B cell (primary cell): ENCODE results near the gene NTMT1. TPM values are rescaled to one million over a fixed set of nuclear protein-coding genes. Genes with fewer than 3 reads are reported as not detected.

Experiments
- ATAC-seq: fragments of 200-7000 bp; cut with Tn5 transposase; one replicate; pipeline ENCODE4 v1.10.0; 2021; ENCODE audit warnings: low read depth, mild to moderate bottlenecking, moderate number of reproducible peaks, moderate library complexity
- CTCF ChIA-PET: fragments of 350-600 bp; sonication (Branson Sonifier 250); formaldehyde crosslinking; loops from one replicate; lab custom pipeline; 2021; ENCODE audit warnings: antibody characterized with exemption, inconsistent platforms; lab: Charles Lee
- POLR2A ChIA-PET: fragments of 350-600 bp; sonication (Branson Sonifier 250); formaldehyde crosslinking; loops from one replicate; lab custom pipeline; 2021; ENCODE audit warnings: antibody characterized with exemption; lab: Charles Lee
- DNase-seq: peaks from one replicate; pipeline ENCODE4 v3.0.0; 2013
- H2AFZ ChIP-seq: 2 replicates; pipeline ENCODE4 v1.6.1; 2012; ENCODE audit warnings: mild to moderate bottlenecking, low read depth, low read length; ENCODE audit not compliant: insufficient read depth, poor library complexity, severe bottlenecking
- H3K27ac ChIP-seq, 2 donors: 1 replicate in 1 of 2; 2 replicates in 1 of 2; pipeline ENCODE4 v1.5.1; 2012 to 2013; ENCODE audit warnings: low read length in 2 of 2, mild to moderate bottlenecking in 2 of 2, moderate library complexity in 1 of 2
- H3K27me3 ChIP-seq, 4 experiments: fragments of 200-600 bp in 1 of 4; sonication (generic) in 1 of 4; replicated peaks in 1 of 4; 1 replicate in 2 of 4; 2 replicates in 2 of 4; pipeline versions ENCODE4 v1.6.1 to v1.7.0; 2013 to 2016; ENCODE audit warnings: low read length in 3 of 4, mild to moderate bottlenecking in 2 of 4, mixed read lengths in 1 of 4, moderate library complexity in 1 of 4; ENCODE audit not compliant: insufficient read depth in 4 of 4, control insufficient read depth in 3 of 4; ENCODE audit errors: control extremely low read depth in 1 of 4
- H3K36me3 ChIP-seq, 2 experiments: replicated peaks in 1 of 2; 1 replicate in 1 of 2; 2 replicates in 1 of 2; pipeline versions ENCODE4 v1.6.1 to v1.7.1; 2013; ENCODE audit warnings: low read length in 1 of 2; ENCODE audit not compliant: insufficient read depth in 2 of 2, control insufficient read depth in 1 of 2; ENCODE audit errors: control extremely low read depth in 1 of 2, extremely low read depth in 1 of 2
- H3K4me1 ChIP-seq, 2 donors: fragments of 200-600 bp in 1 of 2; sonication (generic) in 1 of 2; 1 replicate in 1 of 2; 2 replicates in 1 of 2; pipeline versions ENCODE4 v1.5.1 to v1.6.1; 2013 to 2017; ENCODE audit warnings: low read length in 2 of 2; ENCODE audit not compliant: control insufficient read depth in 2 of 2, insufficient read depth in 2 of 2
- H3K4me2 ChIP-seq: replicated peaks from 2 replicates; pipeline ENCODE3; 2012; ENCODE audit warnings: mild to moderate bottlenecking, low read depth, low read length; ENCODE audit not compliant: poor library complexity, severe bottlenecking
- H3K4me3 ChIP-seq, 5 experiments: fragments of 200-600 bp in 1 of 5; sonication (generic) in 1 of 5; 1 replicate in 3 of 5; 2 replicates in 2 of 5; pipeline versions ENCODE4 v1.5.1 to v1.7.0; 2011 to 2016; ENCODE audit warnings: low read length in 4 of 5, mild to moderate bottlenecking in 4 of 5, low read depth in 2 of 5, control low read depth in 1 of 5, moderate library complexity in 1 of 5; ENCODE audit not compliant: insufficient read depth in 1 of 5; ENCODE audit errors: control extremely low read depth in 1 of 5, extremely low read depth in 1 of 5
- H3K79me2 ChIP-seq: fragments of 200-600 bp; sonication (generic); one replicate; pipeline ENCODE4 v1.6.0; 2016; ENCODE audit warnings: low read length; ENCODE audit not compliant: control insufficient read depth, insufficient read depth
- H3K9ac ChIP-seq: fragments of 200-600 bp; sonication (generic); 2 replicates; pipeline ENCODE4 v1.6.1; 2017; ENCODE audit warnings: mild to moderate bottlenecking, low read length, moderate library complexity
- H3K9me3 ChIP-seq, 3 donors: one replicate each; pipeline versions ENCODE4 v1.6.1 to v1.7.1; 2013; ENCODE audit warnings: low read length in 2 of 3; ENCODE audit not compliant: control insufficient read depth in 2 of 3, insufficient read depth in 1 of 3; ENCODE audit errors: control extremely low read depth in 1 of 3
- H4K20me1 ChIP-seq: 2 replicates; pipeline ENCODE4 v1.6.0; 2012; ENCODE audit warnings: mild to moderate bottlenecking, low read length; ENCODE audit not compliant: insufficient read depth, control insufficient read depth, poor library complexity, severe bottlenecking
- H3K27ac Mint-ChIP-seq: one replicate; pipeline ENCODE4 v1.8.0; 2021; ENCODE audit warnings: mixed read lengths
- H3K27me3 Mint-ChIP-seq: one replicate; pipeline ENCODE4 v1.8.0; 2021; ENCODE audit warnings: mixed read lengths
- H3K4me1 Mint-ChIP-seq: one replicate; pipeline ENCODE4 v1.8.0; 2021; ENCODE audit warnings: mixed read lengths
- H3K4me3 Mint-ChIP-seq: one replicate; pipeline ENCODE4 v1.8.0; 2021; ENCODE audit warnings: mixed read lengths
- H3K9me3 Mint-ChIP-seq: one replicate; pipeline ENCODE4 v1.8.0; 2022; ENCODE audit warnings: mixed read lengths; ENCODE audit not compliant: insufficient read depth
- EZH2 ChIP-seq: IDR thresholded peaks from 2 replicates; pipeline ENCODE4 v1.6.1; 2012; ENCODE audit warnings: borderline replicate concordance, low read depth, mild to moderate bottlenecking, moderate library complexity, low read length; ENCODE audit not compliant: insufficient read depth, poor library complexity, severe bottlenecking
- WGBS: methylation state at CpG from one replicate; pipeline ENCODE4 v1.1.5; 2013; ENCODE audit warnings: missing lambda C conversion rate; ENCODE audit not compliant: insufficient coverage; 5-methylcytosine and 5-hydroxymethylcytosine counted together
- intact Hi-C: fragments of 100-400 bp; cut with micrococcal nuclease; formaldehyde crosslinking; loops from one replicate; pipeline ENCODE4 v1.10.0; 2022
- polyA plus RNA-seq: library from polyadenylated mRNA; depleted of rRNA; stranded (reverse); fragments of >200 nt; gene quantifications from 2 replicates; pipeline ENCODE4 v1.2.3, GENCODE V29; 2012
- total RNA-seq, 2 donors: library from RNA; stranded (reverse); fragments of 120-200 nt in 1 of 2; gene quantifications; 1 replicate in 1 of 2; 2 replicates in 1 of 2; pipeline versions ENCODE4 v1.2.3 to v1.2.4, GENCODE V29; 2013 to 2022
- TF ChIP-seq, protein P1 (sequence below): fragments of 200-600 bp; IDR thresholded peaks from one replicate; pipeline ENCODE4 v1.8.0; 2022; ENCODE audit warnings: antibody characterized with exemption, mild to moderate bottlenecking

The NTMT1 gene
- total and polyA plus RNA-seq, 2 donors (not counting 1 experiment from before 2014, with no cell fraction given) = 21.8 to 35.3 TPM

DNA sequence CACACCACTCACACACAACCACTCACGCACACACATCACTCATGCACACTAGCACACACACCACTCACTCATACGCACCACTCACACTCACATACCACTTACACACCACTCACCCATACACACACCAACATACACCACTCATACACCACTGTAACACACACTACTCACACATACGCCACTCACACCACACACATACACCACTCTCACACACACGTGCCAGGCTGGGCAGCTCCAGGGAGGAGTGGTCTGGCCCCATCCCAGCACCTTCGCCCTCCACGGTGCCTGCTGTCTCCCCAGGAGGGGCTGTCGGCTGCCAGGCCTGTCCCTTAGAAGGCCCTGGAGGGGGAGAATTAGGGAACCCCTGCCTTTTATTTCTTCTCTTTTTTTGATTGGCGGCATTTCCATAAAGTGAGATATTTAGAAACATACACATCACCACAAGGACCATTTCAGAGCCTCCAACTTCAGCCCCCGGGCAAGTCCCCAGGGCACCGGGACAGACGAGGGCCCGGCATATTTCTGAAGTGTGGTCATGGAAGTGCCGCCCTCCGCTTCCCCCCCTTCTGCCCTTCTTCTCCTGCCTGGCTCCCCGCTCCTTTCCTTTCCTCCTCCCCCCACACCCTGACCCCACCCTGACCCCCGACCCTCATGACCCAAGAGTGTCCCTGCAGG is 22.3 kb downstream of the NTMT1 start:
- Histone ChIP-seq H4K20me1 (no peaks in the 10 kb centered on the region), H3K4me3 (no peak overlapping the region), H3K36me3 (no peaks in the 10 kb centered on the region), H3K4me2 (no peak overlapping the region), H3K27me3 (no peaks in the 10 kb centered on the region), H3K9ac (no peak overlapping the region), H3K4me1 (no peaks in the 10 kb centered on the region), H3K9me3 (peaks cover 0 to 5% (median 0%) of the 10 kb centered on the region in 3 donors), H3K79me2 (no peaks in the 10 kb centered on the region), H3K27ac (no peak overlapping the region), H2AFZ (no peak overlapping the region)
- Mint-ChIP-seq H3K4me3 (no peak overlapping the region), H3K9me3 (no peaks in the 10 kb centered on the region), H3K27ac (no peak overlapping the region), H3K4me1 (no peaks in the 10 kb centered on the region), H3K27me3 (peaks cover 11% of the 10 kb centered on the region)
- intact Hi-C loops = no loop called here
- DNase-seq (no peak), ATAC-seq (no peak)
- ChIA-PET CTCF (no interaction called here), POLR2A (no interaction called here)
- no peak for TF ChIP-seq EZH2
- TF ChIP-seq, protein P1, sequence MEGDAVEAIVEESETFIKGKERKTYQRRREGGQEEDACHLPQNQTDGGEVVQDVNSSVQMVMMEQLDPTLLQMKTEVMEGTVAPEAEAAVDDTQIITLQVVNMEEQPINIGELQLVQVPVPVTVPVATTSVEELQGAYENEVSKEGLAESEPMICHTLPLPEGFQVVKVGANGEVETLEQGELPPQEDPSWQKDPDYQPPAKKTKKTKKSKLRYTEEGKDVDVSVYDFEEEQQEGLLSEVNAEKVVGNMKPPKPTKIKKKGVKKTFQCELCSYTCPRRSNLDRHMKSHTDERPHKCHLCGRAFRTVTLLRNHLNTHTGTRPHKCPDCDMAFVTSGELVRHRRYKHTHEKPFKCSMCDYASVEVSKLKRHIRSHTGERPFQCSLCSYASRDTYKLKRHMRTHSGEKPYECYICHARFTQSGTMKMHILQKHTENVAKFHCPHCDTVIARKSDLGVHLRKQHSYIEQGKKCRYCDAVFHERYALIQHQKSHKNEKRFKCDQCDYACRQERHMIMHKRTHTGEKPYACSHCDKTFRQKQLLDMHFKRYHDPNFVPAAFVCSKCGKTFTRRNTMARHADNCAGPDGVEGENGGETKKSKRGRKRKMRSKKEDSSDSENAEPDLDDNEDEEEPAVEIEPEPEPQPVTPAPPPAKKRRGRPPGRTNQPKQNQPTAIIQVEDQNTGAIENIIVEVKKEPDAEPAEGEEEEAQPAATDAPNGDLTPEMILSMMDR = no peak
- 100% methylated on average over 8 of the region's 16 CpGs for WGBS

DNA sequence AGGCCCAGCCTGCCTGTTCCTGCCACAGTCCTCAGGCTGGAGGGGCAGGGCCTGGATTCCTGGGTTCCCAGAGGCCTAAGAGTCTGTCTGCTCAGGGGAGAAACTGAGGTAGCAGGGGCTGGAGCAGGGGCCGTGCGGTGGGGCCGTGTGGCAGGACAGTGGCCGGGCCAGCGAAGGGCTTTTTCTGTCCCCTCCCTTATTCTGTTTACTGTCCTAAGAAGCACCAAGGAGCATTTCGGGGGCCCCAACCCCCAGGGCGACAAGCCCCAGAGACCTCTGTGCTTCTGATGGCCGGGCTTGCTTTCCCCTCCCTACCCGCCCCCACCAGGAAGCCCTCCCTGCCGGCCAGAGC is 22.8 kb downstream of the NTMT1 start:
- Histone ChIP-seq H3K4me1 (no peaks in the 10 kb centered on the region), H3K27me3 (no peaks in the 10 kb centered on the region), H2AFZ (no peak overlapping the region), H3K4me3 (no peak overlapping the region), H3K9me3 (peaks cover 0 to 5% (median 0%) of the 10 kb centered on the region in 3 donors), H3K27ac (no peak overlapping the region), H3K9ac (no peak overlapping the region), H3K4me2 (no peak overlapping the region), H3K36me3 (no peaks in the 10 kb centered on the region), H4K20me1 (no peaks in the 10 kb centered on the region), H3K79me2 (no peaks in the 10 kb centered on the region)
- CTCF ChIA-PET = no interaction called here
- DNase-seq = no peak
- H3K27me3 Mint-ChIP-seq = peaks cover 14% of the 10 kb centered on the region
- no peak for ATAC-seq
- TF ChIP-seq, protein P1 = no peak
- no peak for TF ChIP-seq EZH2
- POLR2A ChIA-PET = no interaction called here
- H3K4me1 Mint-ChIP-seq = no peaks in the 10 kb centered on the region
- no peak overlapping the region for H3K27ac Mint-ChIP-seq
- H3K4me3 Mint-ChIP-seq = no peak overlapping the region
- intact Hi-C loops = no loop called here
- 100% methylated on average over 5 of the region's 10 CpGs for whole genome bisulfite sequencing
- H3K9me3 Mint-ChIP-seq = no peaks in the 10 kb centered on the region
